HG03108 (cell line): ENCODE results near the gene ADM2.
A peak's percentile ranks its signal among the peaks of the same experiment; 100 is the strongest.

Source experiments
- ATAC-seq: cut with Tn5 transposase; IDR thresholded peaks from one replicate; pipeline ENCODE4 v1.9.1; 2021; ENCODE audit warnings: moderate library complexity; ENCODE audit not compliant: unreplicated experiment

ADM2 gene

GRCh38 chr22:50523806-50524675, 42.7 kb downstream of the ADM2 start:
- ATAC-seq: no peak

DNA sequence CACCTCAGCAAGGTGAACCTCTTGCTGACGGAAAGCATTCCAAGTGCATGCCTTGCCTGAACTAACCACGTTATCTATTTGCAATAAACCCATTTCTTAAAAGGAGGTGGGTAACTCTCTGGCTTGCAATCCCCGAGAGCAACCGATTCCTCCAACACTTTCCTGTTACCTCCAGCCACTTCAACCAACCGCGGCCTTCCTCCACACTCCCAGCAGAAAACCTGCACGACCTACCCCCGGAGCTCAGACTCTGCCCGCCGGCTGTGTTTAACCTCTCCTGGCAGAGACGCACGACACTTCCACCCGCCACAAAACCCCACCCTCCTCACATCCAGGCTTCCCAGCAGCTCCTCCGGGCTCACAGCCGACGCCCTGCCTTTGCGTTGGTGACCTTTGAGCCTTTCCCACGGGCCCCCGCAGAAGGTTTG, 43.3 kb downstream of the ADM2 start:
- no peak for ATAC-seq

DNA sequence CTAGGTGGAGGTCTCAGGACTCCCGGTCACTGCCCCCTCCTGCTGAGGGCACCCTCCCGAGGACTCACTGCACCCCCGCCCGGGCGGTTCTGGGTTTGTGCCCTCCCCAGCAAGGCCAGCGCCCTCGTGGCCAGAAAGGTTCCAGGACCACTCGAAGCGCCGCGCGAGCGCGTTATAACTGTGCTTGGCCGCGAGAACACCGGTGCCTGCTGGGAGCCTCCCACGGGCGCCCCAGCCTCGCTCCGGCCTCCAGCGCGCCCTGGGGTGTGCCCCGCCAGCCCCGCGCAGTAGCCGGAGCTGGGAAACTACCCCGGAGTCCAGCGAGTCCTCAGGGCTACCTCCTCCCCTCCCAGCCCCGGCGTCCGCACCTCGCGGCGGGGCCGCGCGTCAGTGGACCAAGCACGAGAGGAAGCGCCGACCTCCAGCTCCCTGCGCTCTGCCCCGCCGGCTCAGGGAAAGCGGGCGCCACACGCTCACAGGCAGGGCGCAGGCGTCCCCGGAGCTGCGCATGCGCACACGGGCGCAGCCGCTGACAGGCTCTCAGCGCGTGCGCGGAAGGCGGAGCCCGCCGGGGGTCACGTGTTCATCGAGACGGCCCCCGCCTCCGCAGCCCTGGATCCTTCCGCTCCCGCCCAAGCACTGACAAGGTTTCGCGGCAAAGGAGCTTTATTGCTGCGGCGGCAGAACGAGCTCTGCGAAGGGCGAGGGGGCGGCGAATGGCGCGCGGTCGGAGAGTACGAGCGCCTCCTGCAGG, 43.9 kb downstream of the ADM2 start, which contains the start of gene SCO2:
TSS of gene SCO2 (minus strand) at position 495 of the 754 bp plus-strand sequence. CDS start 1,187 bp downstream, outside the sequence.
- peak; percentile 19 for ATAC-seq

GRCh38 chr22:50525858-50526107, 44.4 kb downstream of the ADM2 start:
- ATAC-seq: peak; percentile 8

- ATAC-seq: peak; percentile 25
These were observed 44.9 kb downstream of the ADM2 start for GRCh38 chr22:50526108-50526833.

DNA sequence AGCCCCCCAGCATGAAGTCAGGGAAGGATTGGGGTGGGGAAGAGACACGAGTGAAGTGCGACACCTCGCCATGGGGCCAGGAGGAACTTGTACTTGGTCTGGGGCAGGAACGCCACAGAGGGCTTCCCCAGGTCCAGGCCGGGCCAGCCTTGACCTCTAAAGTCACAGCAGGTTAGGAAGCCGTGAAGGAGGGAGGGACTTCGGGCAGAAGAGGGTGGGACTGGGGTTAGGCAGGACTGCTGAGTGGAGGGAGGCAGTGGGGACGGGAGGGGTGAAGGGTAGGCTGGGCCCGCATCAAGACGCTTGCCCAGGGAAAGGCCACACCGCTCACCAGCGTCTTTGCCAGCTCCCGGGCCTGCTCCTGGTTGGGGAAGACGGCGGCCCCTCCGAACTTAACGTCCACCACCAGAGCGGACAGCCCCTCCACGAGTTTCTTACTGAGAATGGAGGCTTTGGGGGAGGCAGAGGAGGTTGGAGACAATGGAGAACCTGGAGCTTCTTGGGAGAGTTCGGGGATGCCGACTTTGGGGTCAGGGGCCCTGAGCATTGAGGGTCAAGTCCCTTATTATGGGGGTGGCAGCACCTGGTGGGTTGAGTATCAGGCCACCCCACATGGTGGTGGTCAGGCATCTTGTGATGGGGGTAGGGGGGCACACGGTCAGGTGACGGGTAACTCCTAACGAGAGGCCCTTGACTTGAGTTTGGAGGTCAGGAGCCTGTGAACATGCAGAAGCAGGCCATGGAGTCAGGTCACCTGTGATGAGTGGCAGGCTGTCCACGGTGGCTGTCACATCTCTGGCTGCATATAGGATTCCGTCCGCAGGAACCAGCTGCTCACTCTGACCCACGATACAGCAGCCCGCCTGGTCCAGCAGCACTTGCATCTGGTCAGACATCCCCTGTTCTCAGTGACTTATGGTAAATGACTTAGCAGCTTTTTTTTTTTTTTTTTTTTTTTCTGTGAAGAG, 45.8 kb downstream of the ADM2 start:
- no peak for ATAC-seq

DNA sequence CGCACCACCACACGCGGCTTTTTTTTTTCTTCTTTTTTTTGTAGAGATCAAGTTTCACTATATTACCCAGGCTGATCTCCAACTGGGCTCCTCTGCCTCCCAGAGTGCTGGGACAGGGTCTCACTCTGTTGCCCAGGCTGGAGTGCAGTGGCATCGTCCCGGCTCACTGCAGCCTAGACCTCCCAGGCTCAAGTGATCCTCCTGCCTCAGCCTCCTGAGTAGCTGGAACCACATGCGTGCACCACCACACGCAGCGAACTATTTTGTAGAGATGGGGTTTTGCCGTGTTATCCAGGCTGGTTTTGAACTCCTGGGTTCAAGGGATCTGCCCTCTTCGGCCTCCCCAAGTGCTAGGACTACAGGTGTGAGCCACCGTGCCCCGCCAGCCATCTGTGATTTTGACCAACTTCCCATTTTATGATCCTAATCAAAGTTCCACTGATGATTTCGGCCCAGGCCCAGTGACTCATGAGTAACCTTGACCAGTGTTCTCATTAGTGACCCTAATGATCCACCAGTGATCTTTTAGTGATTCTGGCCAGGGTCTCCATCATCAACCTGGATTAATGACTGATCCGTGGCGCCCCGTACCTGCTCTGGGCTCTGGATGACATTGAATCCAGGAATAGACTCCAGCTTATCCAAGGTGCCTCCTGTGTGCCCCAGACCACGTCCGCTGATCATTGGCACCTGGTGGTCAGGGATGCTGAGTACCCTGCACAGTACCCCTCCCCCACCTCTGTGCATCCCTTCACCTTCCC, 46.8 kb downstream of the ADM2 start:
- ATAC-seq: no peak

DNA sequence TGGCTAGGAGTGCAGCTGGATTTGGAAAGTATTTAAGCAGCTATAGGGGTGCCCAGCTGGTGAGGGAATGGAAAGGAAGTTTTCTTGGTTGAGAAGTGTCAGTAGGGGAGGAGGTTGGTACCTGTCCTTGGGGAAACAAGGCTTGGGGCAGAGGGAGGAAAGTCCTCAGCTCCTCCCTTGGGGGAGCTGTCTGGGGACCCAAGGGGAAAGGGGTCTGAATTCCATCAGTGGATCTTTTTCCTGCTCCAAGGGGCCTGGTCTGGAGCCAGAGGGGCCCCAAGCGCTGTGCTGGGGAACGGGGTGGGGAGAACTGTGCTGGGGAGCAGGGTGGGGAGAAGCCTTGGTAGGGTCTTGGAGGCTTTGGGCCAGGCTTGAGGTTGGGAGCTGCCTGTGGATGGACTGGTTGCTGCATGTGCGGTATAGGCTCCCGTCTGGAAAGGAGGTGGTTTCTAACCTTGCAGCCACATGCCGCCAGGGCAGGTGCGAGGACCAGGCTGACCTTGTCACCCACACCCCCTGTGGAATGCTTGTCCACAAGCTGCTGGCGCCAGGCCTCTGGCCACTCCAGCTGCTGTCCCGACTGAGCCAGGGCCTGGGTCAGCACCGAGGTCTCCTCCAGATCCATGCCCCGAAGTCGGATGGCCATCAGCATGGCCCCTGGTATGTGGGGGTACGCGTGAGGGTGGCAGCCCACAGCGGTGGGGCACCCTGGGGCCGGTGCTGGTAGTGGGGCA, 47.5 kb downstream of the ADM2 start:
- no peak for ATAC-seq

- ATAC-seq: no peak
These were observed 48.1 kb downstream of the ADM2 start for GRCh38 chr22:50529416-50529896.

DNA sequence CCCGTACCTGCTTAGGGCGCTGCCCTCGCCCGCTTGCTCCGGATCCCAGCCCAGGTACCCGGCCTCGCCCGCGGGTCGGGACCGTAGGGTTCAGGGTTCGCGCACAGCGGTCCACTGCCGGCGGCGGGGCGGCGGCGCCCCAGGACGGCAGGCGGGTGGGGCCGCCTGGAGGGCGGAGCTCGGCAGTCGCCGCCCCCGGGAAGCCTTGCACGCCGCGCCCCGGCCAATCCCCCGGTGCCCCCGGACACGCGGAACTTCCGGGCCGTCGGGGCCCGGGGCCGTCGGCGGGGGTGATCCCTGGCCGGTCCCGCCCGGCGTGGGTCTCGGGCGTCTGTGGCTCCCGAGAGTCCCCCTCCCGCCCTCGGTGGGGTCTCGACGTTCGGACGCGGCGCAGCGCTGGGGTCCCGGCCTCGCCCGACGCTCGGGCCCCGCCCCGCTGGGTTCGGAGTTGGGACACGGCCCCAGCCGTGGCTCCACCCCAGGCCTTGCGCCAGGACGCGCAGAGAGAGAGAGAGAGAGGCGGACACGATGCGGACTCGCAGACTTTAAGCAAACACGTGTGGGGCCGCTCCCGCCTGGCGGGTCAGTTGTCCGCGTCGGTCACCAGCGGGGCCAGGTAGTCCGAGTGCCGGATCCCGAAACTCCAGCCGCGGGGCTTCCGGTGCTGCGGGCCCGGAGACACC, 48.7 kb downstream of the ADM2 start, which contains the start of gene TYMP:
TSS of gene TYMP (minus strand) at position 116 of the 683 bp plus-strand sequence. CDS start 303 bp downstream, outside the sequence.
- ATAC-seq: peak; percentile 11

DNA sequence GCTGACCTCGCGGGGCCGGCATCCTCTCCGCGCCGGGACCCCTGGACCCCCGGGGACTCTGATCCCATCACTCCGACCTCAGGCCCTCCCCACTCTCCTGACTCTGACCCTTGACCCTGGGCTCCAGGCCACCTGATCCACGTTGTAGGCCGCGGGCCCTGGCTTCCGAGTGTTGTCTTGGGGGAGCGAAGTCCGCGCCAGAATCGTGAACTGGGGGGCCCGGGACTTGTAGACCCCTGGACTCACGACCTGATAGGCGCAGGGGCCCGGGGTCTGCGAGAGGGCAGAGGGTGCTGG, 49.2 kb downstream of the ADM2 start:
- ATAC-seq: no peak

- peak; percentile 19 for ATAC-seq
These were observed 49.7 kb downstream of the ADM2 start for GRCh38 chr22:50530877-50531545.

DNA sequence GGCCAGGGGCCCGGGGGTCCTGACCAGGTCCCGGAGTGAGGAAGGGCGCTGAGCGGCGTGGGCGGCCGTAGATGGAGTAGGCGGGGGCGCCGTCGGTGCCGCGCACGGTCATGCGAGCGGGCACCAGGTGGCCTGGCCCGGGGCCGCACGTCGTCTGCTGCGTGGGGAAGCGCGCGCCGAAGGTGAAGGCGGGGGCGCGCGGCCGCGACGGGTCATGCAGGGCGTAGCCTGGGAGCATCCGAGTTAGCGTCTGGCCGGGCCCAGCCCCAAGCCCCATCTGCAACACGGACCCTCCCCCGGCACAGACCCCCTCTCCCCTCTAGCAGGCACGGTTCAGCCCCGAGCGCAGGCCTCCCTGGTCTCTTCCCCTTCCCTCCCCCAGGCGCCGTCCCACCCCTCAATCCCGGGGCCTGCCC, 50.2 kb downstream of the ADM2 start:
- no peak for ATAC-seq

DNA sequence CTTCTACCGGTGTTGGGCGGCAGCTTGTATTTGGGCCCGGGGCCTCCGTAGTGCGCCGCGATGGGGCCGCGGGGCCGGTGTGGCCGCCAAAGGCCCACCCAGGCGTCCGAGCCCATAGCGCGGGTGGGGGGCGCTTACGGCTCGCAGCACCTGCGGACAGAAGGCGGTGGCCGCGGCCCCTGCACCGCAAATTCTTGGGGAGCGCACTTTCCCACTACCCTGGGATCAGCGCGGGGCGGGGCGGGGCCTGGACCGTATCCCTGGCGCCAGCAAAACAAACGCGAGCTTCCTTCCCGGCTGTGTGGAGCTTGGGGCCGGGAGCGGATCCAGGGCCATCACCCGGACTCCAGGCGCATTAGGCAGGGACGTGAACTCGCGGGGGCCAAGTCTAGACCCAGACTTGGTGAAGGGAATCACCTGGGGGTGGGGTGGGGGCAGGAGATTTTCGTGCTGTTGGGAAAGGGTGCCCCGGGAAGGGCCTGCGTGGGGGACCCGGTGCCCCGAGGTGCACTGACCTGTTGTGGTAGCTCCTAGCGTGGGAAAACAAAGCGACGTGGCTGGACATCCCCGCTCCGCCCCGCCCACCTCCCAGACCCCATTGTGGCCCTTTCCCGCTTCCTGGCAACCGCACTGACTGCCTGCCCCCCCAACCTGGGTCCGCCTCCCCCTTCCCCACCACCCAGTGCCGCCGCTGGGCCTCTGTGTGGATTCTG, 50.8 kb downstream of the ADM2 start:
- no peak for ATAC-seq

- ATAC-seq: no peak
These were observed 51.8 kb downstream of the ADM2 start for GRCh38 chr22:50532824-50533796.
